WTC11 (cell line): Measurements from ENCODE around the gene RIN2.

Experiments used
- CTCF ChIP-seq: fragments of 200-600 bp; IDR thresholded peaks from 2 replicates; pipeline ENCODE4 v1.8.0; 2022; ENCODE audit warnings: antibody characterized with exemption
- E2F4 ChIP-seq: sonication (generic); formaldehyde crosslinking; IDR thresholded peaks from 2 replicates; pipeline ENCODE4 v1.8.1; 2022; ENCODE audit warnings: low read depth, mild to moderate bottlenecking, moderate library complexity, missing genetic modification reagents, borderline replicate concordance
- FOXP1 ChIP-seq: sonication (generic); formaldehyde crosslinking; IDR thresholded peaks from 2 replicates; pipeline ENCODE4 v1.8.0; 2022; ENCODE audit warnings: missing genetic modification reagents, mild to moderate bottlenecking, moderate library complexity, borderline replicate concordance
- IRF2 ChIP-seq: sonication (generic); formaldehyde crosslinking; IDR thresholded peaks from 2 replicates; pipeline ENCODE4 v1.8.0; 2022; ENCODE audit warnings: low read depth, missing genetic modification reagents, borderline replicate concordance
- MAX ChIP-seq: sonication (generic); formaldehyde crosslinking; IDR thresholded peaks from 2 replicates; pipeline ENCODE4 v1.8.0; 2022; ENCODE audit warnings: mild to moderate bottlenecking, missing genetic modification reagents
- NR2C2 ChIP-seq: sonication (generic); formaldehyde crosslinking; IDR thresholded peaks from 2 replicates; pipeline ENCODE4 v1.8.0; 2022; ENCODE audit warnings: mild to moderate bottlenecking, missing genetic modification reagents
- NR3C1 ChIP-seq: sonication (generic); formaldehyde crosslinking; conservative IDR thresholded peaks from 2 replicates; pipeline ENCODE4 v1.8.1; 2023; ENCODE audit warnings: low read depth, mild to moderate bottlenecking, missing genetic modification reagents
- SP1 ChIP-seq: sonication (generic); formaldehyde crosslinking; conservative IDR thresholded peaks from 2 replicates; pipeline ENCODE4 v1.8.1; 2022; ENCODE audit warnings: missing genetic modification reagents
- ZBTB43 ChIP-seq: sonication (generic); formaldehyde crosslinking; IDR thresholded peaks from 2 replicates; pipeline ENCODE4 v1.8.1; 2023; ENCODE audit warnings: mild to moderate bottlenecking, missing genetic modification reagents
- ZNF423 ChIP-seq: fragments of 250-450 bp; sonication (Bioruptor Pico); IDR thresholded peaks from 2 replicates; pipeline ENCODE4 v2.1.2; 2022; ENCODE audit warnings: mild to moderate bottlenecking, moderate library complexity

GRCh38 chr20:19768325-19768842 lies 10.3 kb downstream of the RIN2 start:
- TF ChIP-seq MAX (CRISPR knock-in tag) (no peak), ZBTB43 (CRISPR knock-in tag) (no peak), NR2C2 (no peak), E2F4 (CRISPR knock-in tag) (no peak), SP1 (no peak), IRF2 (CRISPR knock-in tag) (no peak), CTCF (no peak), ZNF423 (CRISPR knock-in tag) (no peak), NR3C1 (CRISPR knock-in tag) (no peak), FOXP1 (no peak)
